Nucleus accumbens (tissue), 56 donors: ENCODE results near the gene PICK1.

Experiments used
- DNase-seq, 56 donors: peaks; one replicate each; lab custom pipeline; 2025; lab: John Stamatoyannopoulos, UW

Gene PICK1

GRCh38 chr22:38029901-38030300 lies 27.3 kb upstream of the PICK1 start:
- peak in 2 of 56 donors; percentile 28 to 48 for DNase-seq

- DNase-seq = peak in 1 of 56 donors; percentile 49
These were observed 26.7 kb upstream of the PICK1 start for GRCh38 chr22:38030311-38031133.

- DNase-seq = peak in 5 of 56 donors; percentile 31 to 58 (median 41)
These were observed 25.7 kb upstream of the PICK1 start for GRCh38 chr22:38031491-38031890.

GRCh38 chr22:38032681-38033521 lies 24.3 kb upstream of the PICK1 start:
- DNase-seq = no peak

- DNase-seq = peak; percentile 47 to 97 (median 87)
These were observed 23.5 kb upstream of the PICK1 start for GRCh38 chr22:38033522-38034277.

- peak in 55 of 56 donors; percentile 53 to 89 (median 79) for DNase-seq
These were observed 22.8 kb upstream of the PICK1 start for GRCh38 chr22:38034278-38034882.

- DNase-seq = no peak
These were observed 22.2 kb upstream of the PICK1 start for GRCh38 chr22:38034884-38035529.

- DNase-seq = peak in 1 of 56 donors; percentile 38
These were observed 21.7 kb upstream of the PICK1 start for GRCh38 chr22:38035530-38035885.

GRCh38 chr22:38036392-38037062 lies 20.7 kb upstream of the PICK1 start:
- no peak for DNase-seq

- DNase-seq = peak in 1 of 56 donors; percentile 53
These were observed 19.6 kb upstream of the PICK1 start for GRCh38 chr22:38037367-38038150.

- peak in 49 of 56 donors; percentile 47 to 94 (median 78) for DNase-seq
These were observed 18.8 kb upstream of the PICK1 start for GRCh38 chr22:38038426-38038825.

GRCh38 chr22:38038890-38039812 lies 18.1 kb upstream of the PICK1 start:
- DNase-seq = peak in 4 of 56 donors; percentile 27 to 48 (median 35)

- peak in 1 of 56 donors; percentile 33 for DNase-seq
These were observed 16.0 kb upstream of the PICK1 start for GRCh38 chr22:38040953-38041759.

GRCh38 chr22:38041760-38042487 lies 15.3 kb upstream of the PICK1 start:
- no peak for DNase-seq

- DNase-seq = peak in 1 of 56 donors; percentile 23
These were observed 14.8 kb upstream of the PICK1 start for GRCh38 chr22:38042488-38042790.
